Mammary epithelial cell (primary cell): Measurements from ENCODE around the gene AJM1.

ENCODE experiments used
- EZH2 ChIP-seq: IDR thresholded peaks from 2 replicates; pipeline ENCODE4 v1.6.1; 2012; ENCODE audit warnings: low read length, inconsistent platforms, borderline replicate concordance
- TF ChIP-seq, protein P1 (sequence below), 2 donors: IDR thresholded peaks in 1 of 2; conservative IDR thresholded peaks in 1 of 2; 2 replicates each; pipeline ENCODE4 v1.5.1; 2011 to 2012; ENCODE audit warnings: inconsistent platforms in 2 of 2, low read length in 2 of 2, mild to moderate bottlenecking in 2 of 2, control low read depth in 1 of 2, low read depth in 1 of 2; ENCODE audit not compliant: insufficient read depth in 1 of 2; ENCODE audit errors: extremely low read depth in 1 of 2

GRCh38 chr9:136860529-136860928 is 18.3 kb downstream of the AJM1 start:
- TF ChIP-seq, protein P1, sequence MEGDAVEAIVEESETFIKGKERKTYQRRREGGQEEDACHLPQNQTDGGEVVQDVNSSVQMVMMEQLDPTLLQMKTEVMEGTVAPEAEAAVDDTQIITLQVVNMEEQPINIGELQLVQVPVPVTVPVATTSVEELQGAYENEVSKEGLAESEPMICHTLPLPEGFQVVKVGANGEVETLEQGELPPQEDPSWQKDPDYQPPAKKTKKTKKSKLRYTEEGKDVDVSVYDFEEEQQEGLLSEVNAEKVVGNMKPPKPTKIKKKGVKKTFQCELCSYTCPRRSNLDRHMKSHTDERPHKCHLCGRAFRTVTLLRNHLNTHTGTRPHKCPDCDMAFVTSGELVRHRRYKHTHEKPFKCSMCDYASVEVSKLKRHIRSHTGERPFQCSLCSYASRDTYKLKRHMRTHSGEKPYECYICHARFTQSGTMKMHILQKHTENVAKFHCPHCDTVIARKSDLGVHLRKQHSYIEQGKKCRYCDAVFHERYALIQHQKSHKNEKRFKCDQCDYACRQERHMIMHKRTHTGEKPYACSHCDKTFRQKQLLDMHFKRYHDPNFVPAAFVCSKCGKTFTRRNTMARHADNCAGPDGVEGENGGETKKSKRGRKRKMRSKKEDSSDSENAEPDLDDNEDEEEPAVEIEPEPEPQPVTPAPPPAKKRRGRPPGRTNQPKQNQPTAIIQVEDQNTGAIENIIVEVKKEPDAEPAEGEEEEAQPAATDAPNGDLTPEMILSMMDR (conservative IDR thresholded peaks at IDR 0.05 in 1 of 2, IDR thresholded peaks at IDR 0.05 in 1 of 2; ENCODE audit: extremely low read depth in 1 of 2, insufficient read depth in 1 of 2, low read depth in 1 of 2, low read length in 2 of 2): no peak
- TF ChIP-seq EZH2: no peak
